H4 (cell line): Measurements from ENCODE around the gene TRAPPC8. TPM values are rescaled to one million over a fixed set of nuclear protein-coding genes. Genes with fewer than 3 reads are reported as not detected.

Source experiments
- DNase-seq: peaks from one replicate; pipeline ENCODE4 v3.0.0-alpha.2; 2015; ENCODE audit warnings: low spot score
- total RNA-seq: library from RNA; depleted of rRNA; stranded (reverse); fragments of >200 nt; shearing (Covaris generic); gene quantifications from 2 replicates; pipeline ENCODE4 v1.2.3, GENCODE V29; 2014; rRNA removed

Gene TRAPPC8
- total RNA-seq, 1 experiment from 2014 or later = 24.3 TPM

DNA sequence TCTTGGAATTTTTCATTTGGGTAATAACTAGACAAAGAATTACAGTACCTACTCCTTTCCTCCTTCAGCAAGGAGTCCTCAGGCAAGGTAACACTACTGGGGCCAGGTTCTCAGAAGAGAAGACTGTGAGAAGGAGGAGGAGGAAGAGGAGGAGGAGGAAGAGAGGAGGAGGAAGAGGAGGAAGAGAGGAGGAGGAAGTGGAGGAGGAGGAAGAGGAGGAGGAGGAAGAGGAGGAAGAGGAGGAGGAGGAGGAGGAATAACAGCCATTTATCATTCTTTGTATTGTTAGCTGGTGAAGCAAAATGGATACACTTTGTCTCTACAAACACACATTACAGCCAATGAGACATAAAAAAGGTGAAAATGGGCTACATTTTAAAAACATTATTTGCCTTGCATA lies 149.4 kb downstream of the TRAPPC8 start:
- no peak for DNase-seq

DNA sequence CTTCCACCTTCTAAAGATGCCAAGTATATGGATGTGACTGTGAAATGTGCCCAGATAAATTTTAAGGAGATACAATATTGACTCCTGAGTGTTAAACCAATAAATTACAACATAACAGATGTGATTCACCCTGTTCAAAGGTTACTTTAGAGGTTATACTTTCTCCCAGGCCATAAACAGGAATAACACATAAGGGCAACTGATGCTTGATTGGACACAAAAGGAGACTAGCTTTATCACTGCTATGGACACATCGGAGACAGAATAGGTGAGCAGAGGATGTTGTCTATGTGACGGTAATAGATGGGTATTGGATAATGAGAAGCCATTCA lies 150.4 kb downstream of the TRAPPC8 start:
- DNase-seq = no peak

GRCh38 chr18:31791817-31792579 lies 150.9 kb downstream of the TRAPPC8 start:
- peak; percentile 13 for DNase-seq

- DNase-seq = no peak
Observed at GRCh38 chr18:31789409-31789808, 153.5 kb downstream of the TRAPPC8 start.

DNA sequence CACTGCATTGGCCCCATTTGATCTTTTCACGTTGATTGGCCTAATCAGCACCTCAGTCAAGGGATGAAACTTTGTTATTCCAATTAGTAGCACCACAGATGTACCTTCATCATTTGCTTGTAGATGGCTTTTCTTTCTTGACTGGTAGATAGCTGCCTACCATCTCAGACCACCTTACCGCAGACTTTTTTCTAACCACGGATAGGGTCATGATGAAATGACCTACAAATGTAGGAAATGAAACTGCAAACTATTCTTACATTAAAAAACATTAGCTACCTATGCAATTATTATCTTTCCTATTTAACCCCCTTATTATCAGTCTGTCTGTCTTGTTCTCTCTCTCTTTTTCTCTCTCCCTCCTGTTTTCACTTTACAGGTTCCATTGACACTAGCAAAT lies 159.9 kb downstream of the TRAPPC8 start:
- no peak for DNase-seq

Other genes starting within 250 kb of the TRAPPC8 start
- gene SLC25A52, start 182.2 kb downstream of the TRAPPC8 start, total RNA-seq = 0.29 TPM in 1 of 2 replicates, not detected in the other
- gene RNF125, start 75.7 kb upstream of the TRAPPC8 start, total RNA-seq = 0.25 and 0.29 TPM in 2 replicates
- gene RNF138, start 148.7 kb upstream of the TRAPPC8 start, total RNA-seq = 30.2 and 52.4 TPM in 2 replicates
- not detected in 2 replicates for gene MEP1B, start 246.9 kb upstream of the TRAPPC8 start, total RNA-seq